Mammary epithelial cell (primary cell): ENCODE data around the gene NXN.

Source experiments
- EZH2 ChIP-seq: IDR thresholded peaks from 2 replicates; pipeline ENCODE4 v1.6.1; 2012; ENCODE audit warnings: low read length, inconsistent platforms, borderline replicate concordance
- TF ChIP-seq, protein P1 (sequence below), 2 donors: IDR thresholded peaks in 1 of 2; conservative IDR thresholded peaks in 1 of 2; 2 replicates each; pipeline ENCODE4 v1.5.1; 2011 to 2012; ENCODE audit warnings: inconsistent platforms in 2 of 2, low read length in 2 of 2, mild to moderate bottlenecking in 2 of 2, control low read depth in 1 of 2, low read depth in 1 of 2; ENCODE audit not compliant: insufficient read depth in 1 of 2; ENCODE audit errors: extremely low read depth in 1 of 2

DNA sequence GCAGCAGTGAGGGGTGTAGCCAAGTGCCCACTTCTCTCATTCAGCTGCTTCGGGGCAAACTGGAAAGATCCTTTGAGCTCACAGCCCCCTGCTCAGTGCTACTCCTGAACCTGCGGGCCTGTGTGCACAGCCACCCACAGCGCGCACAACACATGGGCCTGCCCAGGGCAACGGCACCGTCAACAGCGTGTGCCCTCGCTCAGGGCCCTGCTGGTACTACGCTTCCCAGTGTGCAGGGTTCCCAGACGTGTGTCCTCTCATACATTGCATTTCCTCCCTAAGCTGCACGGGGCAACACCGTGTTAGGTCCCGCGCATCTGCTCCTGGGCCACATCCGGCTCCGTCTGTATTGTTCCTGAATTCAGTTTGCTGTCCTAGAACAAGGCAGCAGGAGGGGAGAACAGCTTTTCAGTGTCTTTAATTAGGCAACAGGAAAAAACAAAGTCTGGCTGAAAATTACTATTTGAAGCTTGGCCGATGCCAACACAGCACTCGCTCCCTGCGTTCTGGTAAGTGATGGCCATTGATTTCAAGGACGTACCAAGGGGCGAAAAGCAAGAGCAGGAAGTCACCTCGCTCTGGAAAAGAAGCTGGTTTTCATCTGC is 182.2 kb downstream of the NXN start:
- TF ChIP-seq, protein P1, sequence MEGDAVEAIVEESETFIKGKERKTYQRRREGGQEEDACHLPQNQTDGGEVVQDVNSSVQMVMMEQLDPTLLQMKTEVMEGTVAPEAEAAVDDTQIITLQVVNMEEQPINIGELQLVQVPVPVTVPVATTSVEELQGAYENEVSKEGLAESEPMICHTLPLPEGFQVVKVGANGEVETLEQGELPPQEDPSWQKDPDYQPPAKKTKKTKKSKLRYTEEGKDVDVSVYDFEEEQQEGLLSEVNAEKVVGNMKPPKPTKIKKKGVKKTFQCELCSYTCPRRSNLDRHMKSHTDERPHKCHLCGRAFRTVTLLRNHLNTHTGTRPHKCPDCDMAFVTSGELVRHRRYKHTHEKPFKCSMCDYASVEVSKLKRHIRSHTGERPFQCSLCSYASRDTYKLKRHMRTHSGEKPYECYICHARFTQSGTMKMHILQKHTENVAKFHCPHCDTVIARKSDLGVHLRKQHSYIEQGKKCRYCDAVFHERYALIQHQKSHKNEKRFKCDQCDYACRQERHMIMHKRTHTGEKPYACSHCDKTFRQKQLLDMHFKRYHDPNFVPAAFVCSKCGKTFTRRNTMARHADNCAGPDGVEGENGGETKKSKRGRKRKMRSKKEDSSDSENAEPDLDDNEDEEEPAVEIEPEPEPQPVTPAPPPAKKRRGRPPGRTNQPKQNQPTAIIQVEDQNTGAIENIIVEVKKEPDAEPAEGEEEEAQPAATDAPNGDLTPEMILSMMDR (conservative IDR thresholded peaks at IDR 0.05 in 1 of 2, IDR thresholded peaks at IDR 0.05 in 1 of 2; ENCODE audit: extremely low read depth in 1 of 2, insufficient read depth in 1 of 2, low read depth in 1 of 2, low read length in 2 of 2): no peak
- TF ChIP-seq EZH2: no peak
